Activated CD8-positive, alpha-beta T cell treated with anti-CD3 and anti-CD28 coated beads, Interleukin-2, amount 10 ng/mL, durations not matched to agents 7 days and 5 days (primary cell): ENCODE data around the gene GLS. TPM values are rescaled to one million over a fixed set of nuclear protein-coding genes. Genes with fewer than 3 reads are reported as not detected.
A peak's percentile ranks its signal among the peaks of the same experiment; 100 is the strongest.

Experiments used
- ATAC-seq: fragments of 150-1000 bp; cut with Tn5 transposase; one replicate; pipeline ENCODE4 v1.10.0; 2021; ENCODE audit warnings: moderate library complexity
- CTCF ChIA-PET: fragments of 350-600 bp; sonication (Branson Sonifier 250); formaldehyde crosslinking; loops from one replicate; lab custom pipeline; 2021; ENCODE audit warnings: antibody characterized with exemption; lab: Charles Lee
- POLR2A ChIA-PET: fragments of 350-600 bp; sonication (Branson Sonifier 250); formaldehyde crosslinking; loops from one replicate; lab custom pipeline; 2021; ENCODE audit warnings: antibody characterized with exemption; lab: Charles Lee
- DNase-seq: peaks from one replicate; pipeline ENCODE4 v3.0.0-alpha.2; 2020
- H3K27ac Mint-ChIP-seq: one replicate; pipeline ENCODE4 v1.8.0; 2021; ENCODE audit warnings: mild to moderate bottlenecking, mixed read lengths
- H3K27me3 Mint-ChIP-seq: one replicate; pipeline ENCODE4 v1.8.0; 2021; ENCODE audit warnings: low read depth, mixed read lengths
- H3K36me3 Mint-ChIP-seq: one replicate; pipeline ENCODE4 v1.8.0; 2021; ENCODE audit warnings: low read depth, mixed read lengths
- H3K4me1 Mint-ChIP-seq: one replicate; pipeline ENCODE4 v1.8.0; 2021; ENCODE audit warnings: low read depth, mixed read lengths
- H3K4me3 Mint-ChIP-seq: one replicate; pipeline ENCODE4 v1.8.0; 2021; ENCODE audit warnings: mild to moderate bottlenecking, mixed read lengths
- H3K9me3 Mint-ChIP-seq: one replicate; pipeline ENCODE4 v1.8.0; 2022; ENCODE audit warnings: mixed read lengths; ENCODE audit not compliant: insufficient read depth
- total RNA-seq, 2 experiments: library from RNA; stranded (reverse); gene quantifications; one replicate each; pipeline ENCODE4 v1.2.3, GENCODE V29; 2021

Gene GLS
- total RNA-seq, 2 experiments from 2014 or later: 162 to 193 TPM

GRCh38 chr2:191006997-191007783 is 126.6 kb downstream of the GLS start:
- ATAC-seq (no peak), DNase-seq (no peak)
- H3K27me3 Mint-ChIP-seq: no peaks in the 10 kb centered on the region
- POLR2A ChIA-PET: interaction anchor here (1.3 to 4.5 kb wide), 7 partner anchors 10 to 35 kb away, joined by 3 to 37 read pairs (median 6); no protein-coding TSS in a partner anchor
- peak overlapping the region; percentile 33 for H3K27ac Mint-ChIP-seq
- H3K4me1 Mint-ChIP-seq: peaks cover 81% of the 10 kb centered on the region
- CTCF ChIA-PET: interaction anchor here (0.6 to 2.6 kb wide), 7 partner anchors 10 to 554 kb away, joined by 3 to 8 read pairs (median 4); no protein-coding TSS in a partner anchor
- no peaks in the 10 kb centered on the region for H3K9me3 Mint-ChIP-seq
- H3K36me3 Mint-ChIP-seq: peaks cover 82% of the 10 kb centered on the region
- no peak overlapping the region for H3K4me3 Mint-ChIP-seq

GRCh38 chr2:191008286-191008685 is 127.7 kb downstream of the GLS start:
- CTCF ChIA-PET: interaction anchor here (0.8 to 2.6 kb wide), 6 partner anchors 12 to 148 kb away, joined by 3 to 8 read pairs (median 4); no protein-coding TSS in a partner anchor
- Mint-ChIP-seq H3K27ac (peak overlapping the region; percentile 69), H3K36me3 (peaks cover 71% of the 10 kb centered on the region), H3K9me3 (no peaks in the 10 kb centered on the region), H3K27me3 (no peaks in the 10 kb centered on the region), H3K4me3 (peak overlapping the region; percentile 50), H3K4me1 (peaks cover 71% of the 10 kb centered on the region)
- ATAC-seq (no peak), DNase-seq (no peak)
- POLR2A ChIA-PET: interaction anchor here (0.6 to 4.5 kb wide), 9 partner anchors 11 to 394 kb away, joined by 3 to 37 read pairs (median 6); no protein-coding TSS in a partner anchor

GRCh38 chr2:191009541-191010374 is 129.1 kb downstream of the GLS start:
- H3K4me1 Mint-ChIP-seq: peaks cover 58% of the 10 kb centered on the region
- peaks cover 56% of the 10 kb centered on the region for H3K36me3 Mint-ChIP-seq
- H3K9me3 Mint-ChIP-seq: no peaks in the 10 kb centered on the region
- H3K4me3 Mint-ChIP-seq: peak overlapping the region; percentile 64
- ATAC-seq (no peak), DNase-seq (no peak)
- H3K27ac Mint-ChIP-seq: peak overlapping the region; percentile 31
- ChIA-PET POLR2A (interaction anchor here (1.3 to 6.6 kb wide), 7 partner anchors 10 to 140 kb away, joined by 5 to 295 read pairs (median 12); partner anchors contain the start of gene STAT4), CTCF (interaction anchor here (2.6 to 4.1 kb wide), 2 partner anchors 13 to 20 kb away, joined by 5 to 16 read pairs; no protein-coding TSS in a partner anchor)
- H3K27me3 Mint-ChIP-seq: no peaks in the 10 kb centered on the region

DNA sequence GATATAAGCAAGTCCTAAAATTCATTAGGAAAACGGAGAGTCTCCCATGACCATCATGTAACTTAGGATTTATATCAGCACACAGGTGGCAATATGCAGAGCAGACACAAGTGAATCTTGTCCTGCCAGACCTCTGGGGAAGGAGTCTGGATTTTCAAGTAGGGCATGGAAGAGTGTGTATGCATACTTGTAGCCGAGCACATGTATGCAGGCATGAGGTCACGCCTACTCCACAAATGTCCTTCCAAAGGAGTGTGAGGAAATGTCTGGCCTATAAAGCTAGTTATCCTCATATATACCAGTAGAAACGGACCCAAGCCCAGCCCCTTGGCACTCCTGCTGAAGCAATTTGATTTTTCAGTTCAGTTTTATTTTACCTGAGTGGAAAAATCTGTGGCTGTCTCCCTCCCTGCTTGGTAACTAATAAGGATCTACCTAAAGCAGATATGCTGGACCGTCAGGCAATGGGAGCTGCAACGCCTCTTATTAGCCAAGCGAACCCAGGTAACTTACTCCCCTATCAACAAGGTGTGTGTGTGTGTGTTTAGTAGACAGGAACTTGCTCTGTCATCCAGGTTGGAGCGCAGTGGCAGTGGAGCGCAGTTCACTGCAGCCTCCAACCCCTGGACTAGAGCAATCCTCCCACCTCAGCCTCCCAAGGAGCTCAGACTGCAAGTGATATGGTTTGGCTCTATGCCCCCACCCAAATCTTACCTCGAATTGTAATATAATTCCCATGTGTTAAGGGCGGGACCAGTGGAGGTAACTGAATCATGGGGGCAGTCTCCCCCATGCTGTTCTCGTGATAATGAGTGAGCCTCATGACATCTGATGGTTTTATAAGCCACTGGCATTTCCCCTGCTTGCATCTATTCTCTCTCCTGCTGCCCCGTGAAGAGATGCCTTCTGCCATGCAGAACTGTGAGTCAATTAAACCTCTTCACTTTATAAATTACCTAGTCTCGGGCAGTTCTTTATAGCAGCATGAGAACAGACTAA is 130.6 kb downstream of the GLS start:
- Mint-ChIP-seq H3K9me3 (peaks cover 8% of the 10 kb centered on the region), H3K27me3 (no peaks in the 10 kb centered on the region), H3K4me3 (no peak overlapping the region), H3K27ac (no peak overlapping the region), H3K4me1 (peaks cover 45% of the 10 kb centered on the region), H3K36me3 (peaks cover 44% of the 10 kb centered on the region)
- no peak for DNase-seq
- ATAC-seq: no peak
- ChIA-PET CTCF (interaction anchor here (1.2 to 4.1 kb wide), 6 partner anchors 9 to 144 kb away, joined by 4 to 16 read pairs (median 6); no protein-coding TSS in a partner anchor), POLR2A (interaction anchor here (0.6 to 6.6 kb wide), 17 partner anchors 9 to 144 kb away, joined by 3 to 295 read pairs (median 8); partner anchors contain the start of genes GLS and STAT4)

DNA sequence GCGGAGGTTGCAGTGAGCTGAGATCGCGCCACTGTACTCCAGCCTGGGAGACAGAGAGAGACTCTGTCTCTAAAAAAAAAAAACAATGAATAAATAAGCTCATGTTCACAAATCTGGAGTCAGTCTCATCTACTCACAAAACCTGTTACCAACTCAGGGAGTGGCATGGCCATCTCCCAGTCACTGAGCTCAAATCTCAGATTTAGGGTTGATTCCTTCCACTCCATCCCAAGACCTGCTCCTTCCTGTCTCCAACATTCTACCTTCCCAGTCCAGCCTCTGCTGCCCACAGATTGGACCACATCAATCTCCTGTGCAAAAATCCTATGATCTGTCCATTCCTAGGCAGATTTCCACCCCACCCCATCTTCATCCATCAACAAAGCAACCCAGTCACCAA is 131.7 kb downstream of the GLS start:
- no peak overlapping the region for H3K4me3 Mint-ChIP-seq
- no peak for DNase-seq
- H3K9me3 Mint-ChIP-seq: peaks cover 8% of the 10 kb centered on the region
- ATAC-seq: no peak
- no peaks in the 10 kb centered on the region for H3K27me3 Mint-ChIP-seq
- POLR2A ChIA-PET: interaction anchor here (0.5 to 6.6 kb wide), 23 partner anchors 8 to 479 kb away, joined by 3 to 295 read pairs (median 5); partner anchors contain the start of genes GLS and STAT4
- peaks cover 37% of the 10 kb centered on the region for H3K36me3 Mint-ChIP-seq
- CTCF ChIA-PET: interaction anchor here (1.0 to 4.1 kb wide), 8 partner anchors 10 to 143 kb away, joined by 3 to 16 read pairs (median 4); no protein-coding TSS in a partner anchor
- peaks cover 40% of the 10 kb centered on the region for H3K4me1 Mint-ChIP-seq
- H3K27ac Mint-ChIP-seq: no peak overlapping the region

- Mint-ChIP-seq H3K4me3 (no peak overlapping the region), H3K27ac (no peak overlapping the region), H3K36me3 (peaks cover 30% of the 10 kb centered on the region), H3K4me1 (peaks cover 36% of the 10 kb centered on the region), H3K27me3 (no peaks in the 10 kb centered on the region), H3K9me3 (peaks cover 8% of the 10 kb centered on the region)
- CTCF ChIA-PET: interaction anchor here (0.7 to 4.1 kb wide), 8 partner anchors 9 to 143 kb away, joined by 3 to 16 read pairs (median 4); no protein-coding TSS in a partner anchor
- DNase-seq (no peak), ATAC-seq (peak; percentile 5)
- POLR2A ChIA-PET: interaction anchor here (0.5 to 6.6 kb wide), 24 partner anchors 7 to 625 kb away, joined by 3 to 295 read pairs (median 5); partner anchors contain the start of genes GLS and STAT4
These were observed 132.4 kb downstream of the GLS start for GRCh38 chr2:191012845-191013681.

DNA sequence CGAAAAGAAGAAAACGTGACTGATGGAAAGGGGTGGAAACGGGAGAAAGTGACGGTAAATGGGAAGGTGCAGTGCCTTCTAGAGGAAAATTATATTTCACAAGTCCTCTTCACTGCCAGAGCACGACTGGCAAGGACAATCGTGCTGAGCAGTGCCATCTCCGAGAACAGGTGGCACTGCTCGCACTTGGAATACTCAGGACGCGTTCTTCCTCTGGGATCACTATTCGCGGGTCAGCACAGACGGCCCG is 133.0 kb downstream of the GLS start:
- H3K27ac Mint-ChIP-seq: no peak overlapping the region
- ATAC-seq: no peak

DNA sequence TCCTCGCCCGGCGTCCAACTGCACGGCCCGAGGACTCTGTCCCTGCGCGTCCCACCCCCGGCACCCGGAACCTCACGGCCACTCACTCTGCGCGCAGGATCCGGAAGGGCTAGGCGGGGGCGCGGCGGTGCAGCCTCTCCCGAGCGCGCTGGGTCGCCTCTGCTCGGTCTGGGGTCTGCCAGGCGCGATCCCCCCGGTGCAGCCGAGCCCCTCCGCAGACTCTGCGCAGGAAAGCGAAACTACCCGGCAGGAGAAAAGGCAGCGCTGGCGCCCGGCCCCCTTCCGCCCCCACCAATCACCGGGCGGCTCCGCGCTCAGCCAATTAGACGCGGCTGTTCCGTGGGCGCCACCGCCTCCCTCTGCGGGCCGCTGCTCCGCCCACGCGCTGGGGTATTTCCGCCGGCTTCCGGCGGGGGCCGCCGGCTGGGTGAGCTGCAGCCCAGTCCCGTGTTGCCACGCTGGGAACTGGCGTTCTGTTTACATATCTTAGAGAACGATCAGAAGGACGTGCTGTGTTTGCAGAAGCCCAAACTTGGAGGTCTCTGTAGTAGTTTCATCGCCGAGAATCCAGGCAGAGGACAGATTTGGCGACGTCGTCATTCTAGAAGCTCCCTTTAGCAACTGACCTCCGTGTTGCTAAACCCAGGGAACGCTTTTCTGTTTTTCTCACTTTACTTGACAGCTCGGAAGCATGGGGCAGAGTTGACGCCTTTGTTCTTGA is 133.5 kb downstream of the GLS start, which contains the start of gene STAT1:
Gene STAT1, minus strand, starts transcription at position 240 of the 721 bp plus-strand sequence. CDS start 4,168 bp downstream, outside the sequence.
- Mint-ChIP-seq H3K36me3 (peaks cover 21% of the 10 kb centered on the region), H3K27ac (no peak within 1 kb of the TSS), H3K9me3 (peaks cover 8% of the 10 kb centered on the region), H3K4me3 (no peak within 1 kb of the TSS), H3K27me3 (no peaks in the 10 kb centered on the region), H3K4me1 (peaks cover 38% of the 10 kb centered on the region)
- DNase-seq (peak; percentile 96), ATAC-seq (peak; percentile 85)
- ChIA-PET CTCF (interaction anchor here (0.7 to 1.8 kb wide), 10 partner anchors 8 to 144 kb away, joined by 3 to 9 read pairs (median 4); no protein-coding TSS in a partner anchor), POLR2A (interaction anchor here (0.6 to 6.6 kb wide), 28 partner anchors 9 to 664 kb away, joined by 3 to 295 read pairs (median 4); partner anchors contain the start of genes GLS, NABP1 and STAT4)

More for the DNA sequence above, 133.0 kb downstream of the GLS start:
- no peaks in the 10 kb centered on the region for H3K27me3 Mint-ChIP-seq
- H3K9me3 Mint-ChIP-seq: peaks cover 8% of the 10 kb centered on the region
- ChIA-PET CTCF (interaction anchor here (0.7 to 1.4 kb wide), 4 partner anchors 9 to 112 kb away, joined by 3 to 4 read pairs (median 4); no protein-coding TSS in a partner anchor), POLR2A (interaction anchor here (0.7 to 6.6 kb wide), 18 partner anchors 12 to 625 kb away, joined by 3 to 295 read pairs (median 4); partner anchors contain the start of genes GLS and STAT4)
- DNase-seq: no peak
- H3K36me3 Mint-ChIP-seq: peaks cover 25% of the 10 kb centered on the region
- peaks cover 36% of the 10 kb centered on the region for H3K4me1 Mint-ChIP-seq
- no peak overlapping the region for H3K4me3 Mint-ChIP-seq

GRCh38 chr2:191014653-191015020 is 134.0 kb downstream of the GLS start:
- H3K27ac Mint-ChIP-seq: no peak overlapping the region
- POLR2A ChIA-PET: interaction anchor here (0.6 to 6.6 kb wide), 26 partner anchors 9 to 663 kb away, joined by 3 to 295 read pairs (median 4); partner anchors contain the start of genes GLS, NABP1 and STAT4

More at GRCh38 chr2:191014653-191015020, 134.0 kb downstream of the GLS start:
- no peak for DNase-seq
- Mint-ChIP-seq H3K27me3 (no peaks in the 10 kb centered on the region), H3K4me1 (peaks cover 41% of the 10 kb centered on the region), H3K36me3 (peaks cover 15% of the 10 kb centered on the region), H3K9me3 (peaks cover 8% of the 10 kb centered on the region), H3K4me3 (no peak overlapping the region)
- CTCF ChIA-PET: interaction anchor here (1.0 to 1.8 kb wide), 8 partner anchors 8 to 144 kb away, joined by 3 to 9 read pairs (median 4); no protein-coding TSS in a partner anchor
- ATAC-seq: peak; percentile 7
